HCT116 (cell line): ENCODE data around the gene IGLL1.

Source experiments
- CTCF ChIP-seq, 3 experiments: fragments of 200-600 bp in 1 of 3; sonication (generic) in 1 of 3; IDR thresholded peaks in 2 of 3; conservative IDR thresholded peaks in 1 of 3; 2 replicates each; pipeline ENCODE4 v1.5.1; 2012 to 2017; ENCODE audit warnings: low read depth in 2 of 3, low read length in 2 of 3, antibody characterized with exemption in 1 of 3, borderline replicate concordance in 1 of 3, control low read depth in 1 of 3, mild to moderate bottlenecking in 1 of 3, mixed read lengths in 1 of 3, mixed run types in 1 of 3, moderate library complexity in 1 of 3; ENCODE audit not compliant: insufficient read depth in 1 of 3
- EGR1 ChIP-seq: IDR thresholded peaks from 2 replicates; pipeline ENCODE4 v1.6.1; 2012; ENCODE audit warnings: low read depth
- EZH2phosphoT487 ChIP-seq: fragments of 200-600 bp; IDR thresholded peaks from 2 replicates; pipeline ENCODE4 v1.6.1; 2018; ENCODE audit warnings: antibody characterized with exemption, borderline replicate concordance
- POLR2A ChIP-seq: IDR thresholded peaks from 2 replicates; pipeline ENCODE4 v1.7.0; 2011; ENCODE audit warnings: borderline replicate concordance; ENCODE audit not compliant: insufficient read depth, insufficient read length; ENCODE audit errors: extremely low read depth
- POLR2AphosphoS5 ChIP-seq: IDR thresholded peaks from 2 replicates; pipeline ENCODE4 v1.6.1; 2011; ENCODE audit warnings: mild to moderate bottlenecking, low read depth, low read length, moderate library complexity
- TCF7L2 ChIP-seq: IDR thresholded peaks from 2 replicates; pipeline ENCODE4 v1.7.0; 2011; ENCODE audit warnings: borderline replicate concordance, inconsistent platforms; ENCODE audit not compliant: insufficient read depth, insufficient read length; ENCODE audit errors: extremely low read depth
- ZNF274 ChIP-seq: fragments of 200-500 bp; sonication (Bioruptor generic); IDR thresholded peaks from 2 replicates; pipeline ENCODE4 v1.6.1; 2014; ENCODE audit warnings: mild to moderate bottlenecking, low read depth, low read length, inconsistent platforms
- TF ChIP-seq, protein P1 (sequence below): IDR thresholded peaks from 2 replicates; pipeline ENCODE4 v1.6.1; 2012; ENCODE audit warnings: low read depth
- TF ChIP-seq, protein P2 (sequence below): IDR thresholded peaks from 2 replicates; pipeline ENCODE4 v1.6.1; 2012

GRCh38 chr22:23576681-23577080 is 3.4 kb downstream of the IGLL1 start:
- TF ChIP-seq CTCF (IDR thresholded peaks at IDR 0.05 in 2 of 3, conservative IDR thresholded peaks at IDR 0.05 in 1 of 3; ENCODE audit: borderline replicate concordance in 1 of 3, insufficient read depth in 1 of 3, low read depth in 2 of 3, low read length in 2 of 3) = no peak
- TF ChIP-seq, protein P1, sequence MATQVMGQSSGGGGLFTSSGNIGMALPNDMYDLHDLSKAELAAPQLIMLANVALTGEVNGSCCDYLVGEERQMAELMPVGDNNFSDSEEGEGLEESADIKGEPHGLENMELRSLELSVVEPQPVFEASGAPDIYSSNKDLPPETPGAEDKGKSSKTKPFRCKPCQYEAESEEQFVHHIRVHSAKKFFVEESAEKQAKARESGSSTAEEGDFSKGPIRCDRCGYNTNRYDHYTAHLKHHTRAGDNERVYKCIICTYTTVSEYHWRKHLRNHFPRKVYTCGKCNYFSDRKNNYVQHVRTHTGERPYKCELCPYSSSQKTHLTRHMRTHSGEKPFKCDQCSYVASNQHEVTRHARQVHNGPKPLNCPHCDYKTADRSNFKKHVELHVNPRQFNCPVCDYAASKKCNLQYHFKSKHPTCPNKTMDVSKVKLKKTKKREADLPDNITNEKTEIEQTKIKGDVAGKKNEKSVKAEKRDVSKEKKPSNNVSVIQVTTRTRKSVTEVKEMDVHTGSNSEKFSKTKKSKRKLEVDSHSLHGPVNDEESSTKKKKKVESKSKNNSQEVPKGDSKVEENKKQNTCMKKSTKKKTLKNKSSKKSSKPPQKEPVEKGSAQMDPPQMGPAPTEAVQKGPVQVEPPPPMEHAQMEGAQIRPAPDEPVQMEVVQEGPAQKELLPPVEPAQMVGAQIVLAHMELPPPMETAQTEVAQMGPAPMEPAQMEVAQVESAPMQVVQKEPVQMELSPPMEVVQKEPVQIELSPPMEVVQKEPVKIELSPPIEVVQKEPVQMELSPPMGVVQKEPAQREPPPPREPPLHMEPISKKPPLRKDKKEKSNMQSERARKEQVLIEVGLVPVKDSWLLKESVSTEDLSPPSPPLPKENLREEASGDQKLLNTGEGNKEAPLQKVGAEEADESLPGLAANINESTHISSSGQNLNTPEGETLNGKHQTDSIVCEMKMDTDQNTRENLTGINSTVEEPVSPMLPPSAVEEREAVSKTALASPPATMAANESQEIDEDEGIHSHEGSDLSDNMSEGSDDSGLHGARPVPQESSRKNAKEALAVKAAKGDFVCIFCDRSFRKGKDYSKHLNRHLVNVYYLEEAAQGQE = no peak
- no peak for TF ChIP-seq POLR2A
- no peak for TF ChIP-seq ZNF274
- TF ChIP-seq POLR2AphosphoS5 = no peak
- no peak for TF ChIP-seq EZH2phosphoT487
- TF ChIP-seq, protein P2, sequence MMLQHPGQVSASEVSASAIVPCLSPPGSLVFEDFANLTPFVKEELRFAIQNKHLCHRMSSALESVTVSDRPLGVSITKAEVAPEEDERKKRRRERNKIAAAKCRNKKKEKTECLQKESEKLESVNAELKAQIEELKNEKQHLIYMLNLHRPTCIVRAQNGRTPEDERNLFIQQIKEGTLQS = no peak
- TF ChIP-seq EGR1 = no peak
- TF ChIP-seq TCF7L2 = no peak
